Activated CD8-positive, alpha-beta memory T cell treated with anti-CD3 and anti-CD28 coated beads, Interleukin-2, amount 50 U/mL, for 24 hours (primary cell): ENCODE results near the gene ZNF440.
"Not testable (repeated sequence)": the region's sequence is repeated elsewhere in the genome, so short reads cannot be mapped to it uniquely, and the experiment has no call there.

Experiments
- DNase-seq: peaks from one replicate; pipeline ENCODE4 v3.0.0-alpha.2; 2020; ENCODE audit errors: extremely low read depth

The ZNF440 gene

GRCh38 chr19:11814029-11814699 lies at the start of gene ZNF440:
Gene ZNF440, plus strand, starts transcription at chr19:11814273. Its CDS starts 175 bp downstream, at chr19:11814448.
- DNase-seq: peak; percentile 73

- peak; percentile 91 for DNase-seq
These were observed 47.2 kb upstream of the ZNF440 start, which contains the start of gene ZNF441 for GRCh38 chr19:11766597-11767591. Gene ZNF441, plus strand, starts transcription at chr19:11767000. Its CDS starts 194 bp downstream, at chr19:11767194.

GRCh38 chr19:11767633-11768133 lies 46.4 kb upstream of the ZNF440 start:
- no peak for DNase-seq

- no peak for DNase-seq
These were observed 44.1 kb upstream of the ZNF440 start for GRCh38 chr19:11769995-11770394.

GRCh38 chr19:11771520-11771919 lies 42.6 kb upstream of the ZNF440 start:
- not testable (repeated sequence) for DNase-seq

- DNase-seq: not testable (repeated sequence)
These were observed 37.4 kb upstream of the ZNF440 start for GRCh38 chr19:11776669-11777068.

- DNase-seq: no peak
These were observed 33.5 kb upstream of the ZNF440 start for GRCh38 chr19:11780431-11781020.

GRCh38 chr19:11781295-11782057 lies 32.6 kb upstream of the ZNF440 start:
- DNase-seq: no peak

GRCh38 chr19:11783767-11784166 lies 30.3 kb upstream of the ZNF440 start:
- DNase-seq: no peak

- DNase-seq: no peak
These were observed 29.7 kb upstream of the ZNF440 start for GRCh38 chr19:11784356-11784755.

GRCh38 chr19:11787536-11787935 lies 26.5 kb upstream of the ZNF440 start:
- DNase-seq: no peak

- DNase-seq: no peak
These were observed 21.1 kb upstream of the ZNF440 start for GRCh38 chr19:11792942-11793341.

- DNase-seq: no peak
These were observed 16.6 kb upstream of the ZNF440 start for GRCh38 chr19:11797491-11797890.

GRCh38 chr19:11798391-11799330 lies 15.4 kb upstream of the ZNF440 start, which contains the start of gene ZNF491:
Gene ZNF491, plus strand, starts transcription at chr19:11798523. Its CDS starts 7,431 bp downstream, at chr19:11805954.
- DNase-seq: peak; percentile 67

- DNase-seq: no peak
These were observed 7.5 kb upstream of the ZNF440 start for GRCh38 chr19:11806354-11807098.

- no peak for DNase-seq
These were observed 7.0 kb upstream of the ZNF440 start for GRCh38 chr19:11807099-11807380.

GRCh38 chr19:11813703-11814028 lies 407 bp upstream of the ZNF440 start:
- DNase-seq: no peak

GRCh38 chr19:11814700-11815035 lies 595 bp downstream of the ZNF440 start:
- DNase-seq: no peak

- no peak for DNase-seq
These were observed 7.5 kb downstream of the ZNF440 start for GRCh38 chr19:11821474-11822109.
